Measurements from ENCODE around the gene FAM76B.

GRCh38 chr11:95776859-95777258, 12.7 kb downstream of the FAM76B start:
- TF ChIP-seq CTCF (IDR thresholded peaks at IDR 0.05) (no peak), POLR2A (IDR thresholded peaks at IDR 0.05) (no peak)
